GM12892 (cell line): ENCODE data around the gene BCKDHB.

ENCODE experiments used
- POLR2A ChIP-seq: IDR thresholded peaks from 2 replicates; pipeline ENCODE4 v1.6.1; 2011; ENCODE audit warnings: low read depth, low read length, control low read depth
- POLR2AphosphoS5 ChIP-seq: IDR thresholded peaks from 2 replicates; pipeline ENCODE4 v1.6.1; 2011; ENCODE audit warnings: low read depth, low read length, control low read depth

DNA sequence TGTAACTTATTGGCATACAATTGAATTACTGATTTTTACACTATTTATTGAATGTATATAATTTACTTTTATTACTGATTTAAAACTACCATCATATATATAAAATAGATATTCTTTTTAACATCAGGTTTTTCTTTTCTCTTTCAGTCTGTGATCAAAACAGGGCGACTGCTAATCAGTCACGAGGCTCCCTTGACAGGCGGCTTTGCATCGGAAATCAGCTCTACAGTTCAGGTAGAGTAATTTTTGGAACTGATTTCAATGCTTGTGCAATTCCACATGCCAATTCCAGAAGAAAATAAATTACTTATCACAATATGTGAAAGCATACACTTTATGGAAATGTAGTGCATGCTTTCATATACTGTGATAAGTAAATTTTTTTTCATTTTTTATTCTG, 166.5 kb downstream of the BCKDHB start:
- TF ChIP-seq POLR2A, result no peak
- no peak for TF ChIP-seq POLR2AphosphoS5
